GM10266 (cell line): Measurements from ENCODE around the gene GEMIN5.
A peak's percentile ranks its signal among the peaks of the same experiment; 100 is the strongest.

Experiments
- DNase-seq: peaks from one replicate; pipeline ENCODE4 v3.0.0; 2012; ENCODE audit errors: extremely low spot score
- TF ChIP-seq, protein P1 (sequence below): IDR thresholded peaks from 2 replicates; pipeline ENCODE4 v1.5.1; 2012; ENCODE audit warnings: mild to moderate bottlenecking, low read depth; ENCODE audit not compliant: control insufficient read depth, insufficient read depth; ENCODE audit errors: missing control alignments

GEMIN5 gene

DNA sequence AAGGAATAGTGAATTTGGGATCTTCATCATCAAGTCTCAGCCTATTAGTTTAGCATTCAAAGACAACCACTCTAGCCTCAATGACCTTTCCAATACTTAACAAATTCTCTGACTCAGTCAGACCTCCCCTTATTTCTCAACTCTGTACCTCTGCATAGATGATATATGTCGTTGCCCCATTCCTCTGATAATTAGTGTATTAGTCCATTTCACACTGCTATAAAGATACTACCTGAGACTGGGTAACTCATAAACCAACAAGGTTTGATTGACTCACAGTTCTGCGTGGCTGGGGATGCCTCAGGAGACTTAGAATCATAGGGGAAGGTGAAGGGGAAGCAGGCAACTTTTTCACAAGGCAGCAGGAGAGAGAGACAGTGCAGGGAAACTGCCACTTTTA, 11.8 kb upstream of the GEMIN5 start:
- no peak for DNase-seq
- TF ChIP-seq, protein P1, sequence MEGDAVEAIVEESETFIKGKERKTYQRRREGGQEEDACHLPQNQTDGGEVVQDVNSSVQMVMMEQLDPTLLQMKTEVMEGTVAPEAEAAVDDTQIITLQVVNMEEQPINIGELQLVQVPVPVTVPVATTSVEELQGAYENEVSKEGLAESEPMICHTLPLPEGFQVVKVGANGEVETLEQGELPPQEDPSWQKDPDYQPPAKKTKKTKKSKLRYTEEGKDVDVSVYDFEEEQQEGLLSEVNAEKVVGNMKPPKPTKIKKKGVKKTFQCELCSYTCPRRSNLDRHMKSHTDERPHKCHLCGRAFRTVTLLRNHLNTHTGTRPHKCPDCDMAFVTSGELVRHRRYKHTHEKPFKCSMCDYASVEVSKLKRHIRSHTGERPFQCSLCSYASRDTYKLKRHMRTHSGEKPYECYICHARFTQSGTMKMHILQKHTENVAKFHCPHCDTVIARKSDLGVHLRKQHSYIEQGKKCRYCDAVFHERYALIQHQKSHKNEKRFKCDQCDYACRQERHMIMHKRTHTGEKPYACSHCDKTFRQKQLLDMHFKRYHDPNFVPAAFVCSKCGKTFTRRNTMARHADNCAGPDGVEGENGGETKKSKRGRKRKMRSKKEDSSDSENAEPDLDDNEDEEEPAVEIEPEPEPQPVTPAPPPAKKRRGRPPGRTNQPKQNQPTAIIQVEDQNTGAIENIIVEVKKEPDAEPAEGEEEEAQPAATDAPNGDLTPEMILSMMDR: no peak

DNA sequence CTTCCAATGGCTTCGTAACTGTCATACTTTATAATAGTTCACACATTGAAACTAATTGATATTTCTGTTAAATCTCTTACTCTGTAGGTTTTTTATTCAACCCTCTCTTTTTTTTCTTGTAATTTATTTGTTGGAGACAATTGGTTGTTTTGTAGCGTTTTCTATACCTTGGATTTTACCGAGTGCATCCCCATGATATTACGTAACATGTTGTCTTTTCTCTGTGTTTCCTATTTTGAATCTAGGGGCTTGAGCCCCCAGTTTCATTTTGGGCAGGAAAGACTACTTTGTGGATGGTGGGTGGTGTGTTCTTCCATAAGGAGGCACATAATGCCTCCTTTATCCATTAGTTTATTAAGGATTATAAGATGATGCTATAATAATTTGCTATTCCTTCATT, 10.3 kb upstream of the GEMIN5 start:
- no peak for DNase-seq
- TF ChIP-seq, protein P1: no peak

DNA sequence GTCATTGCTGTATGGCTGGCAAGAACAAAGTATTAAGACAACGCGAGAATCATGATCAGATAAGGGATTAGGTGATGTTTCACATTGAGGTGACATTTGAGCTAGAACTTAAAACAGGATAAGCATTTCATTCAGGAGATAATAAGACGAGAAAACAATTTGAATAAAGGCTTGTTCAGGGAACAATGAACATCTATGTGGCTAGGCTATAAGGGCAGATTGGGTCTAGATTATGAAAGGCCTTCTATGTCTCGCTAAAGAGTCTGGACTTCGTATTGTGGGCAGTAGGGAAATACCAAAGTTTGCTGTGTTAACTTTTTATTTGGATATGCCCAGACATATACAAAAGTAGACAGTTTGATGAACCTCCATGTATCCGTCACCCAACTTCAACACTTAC, 9.8 kb upstream of the GEMIN5 start:
- TF ChIP-seq, protein P1: no peak
- no peak for DNase-seq

DNA sequence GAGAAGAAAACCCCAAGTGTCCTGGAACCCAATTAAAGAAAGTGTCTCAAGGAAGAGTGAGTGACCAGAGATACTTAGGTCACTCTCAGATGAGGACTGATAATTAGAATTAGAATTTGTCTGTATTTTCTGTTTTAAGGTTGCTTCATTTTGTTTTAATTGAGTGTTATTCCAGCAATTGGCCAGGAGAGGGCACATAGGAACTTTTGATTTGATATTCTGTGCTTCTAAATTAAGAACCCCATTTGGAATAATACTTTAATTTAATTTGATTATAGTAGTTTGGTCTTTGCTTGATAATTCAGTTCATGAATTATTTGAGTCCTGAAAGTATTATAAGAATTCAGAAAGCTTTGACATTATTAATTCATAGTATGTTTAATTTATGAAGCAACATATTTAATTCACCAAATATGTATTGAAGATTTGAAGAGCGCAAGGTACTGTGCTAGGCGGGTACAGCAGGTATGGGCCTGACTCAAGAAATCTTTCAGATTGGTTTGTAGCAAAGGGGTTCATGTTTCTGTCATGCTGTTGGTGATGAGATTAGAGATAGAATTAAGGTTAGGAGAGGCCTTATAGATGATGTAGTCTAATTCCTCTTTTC, 7.8 kb upstream of the GEMIN5 start:
- DNase-seq: no peak
- TF ChIP-seq, protein P1: peak; percentile 42

DNA sequence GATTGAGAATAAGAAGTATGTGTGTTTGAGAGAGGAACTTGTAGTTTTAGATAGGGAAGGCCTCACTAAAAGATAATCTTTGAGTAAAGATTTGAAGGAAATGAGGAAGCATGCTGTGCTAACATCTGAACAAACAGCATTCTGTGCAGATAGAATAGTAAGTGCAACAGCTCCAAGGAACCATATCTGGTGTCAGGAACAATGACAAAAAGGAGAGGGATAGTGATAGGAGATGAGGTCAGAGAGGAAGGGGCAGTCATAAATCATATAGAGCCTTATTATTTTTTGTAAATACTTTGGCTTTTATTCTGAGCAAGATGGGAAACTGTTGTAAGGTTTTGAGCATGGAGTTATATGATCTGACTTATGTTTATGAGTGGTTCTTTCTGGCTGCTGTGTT, 6.7 kb upstream of the GEMIN5 start:
- TF ChIP-seq, protein P1: no peak
- DNase-seq: no peak

DNA sequence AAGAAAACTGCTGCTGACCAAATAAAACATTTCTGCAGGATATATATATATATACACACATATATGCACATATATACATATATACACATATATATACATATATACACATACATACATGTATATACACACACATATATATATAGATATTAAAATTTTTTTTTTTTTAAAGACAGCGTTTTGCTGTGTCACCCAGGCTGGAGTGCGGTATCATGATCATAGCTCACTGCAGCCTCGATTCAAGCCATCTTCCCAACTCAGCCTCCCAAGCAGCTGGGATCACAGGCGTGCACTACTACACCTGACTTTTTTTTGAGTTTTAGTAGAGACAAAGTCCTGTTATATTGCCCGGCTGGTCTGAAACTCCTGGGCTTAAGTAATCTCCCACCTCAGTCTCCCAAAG, 5.5 kb upstream of the GEMIN5 start:
- DNase-seq: no peak
- TF ChIP-seq, protein P1: no peak

GRCh38 chr5:154940772-154941620, 3.0 kb upstream of the GEMIN5 start, which contains the start of gene MRPL22:
MRPL22 (plus strand) TSS chr5:154941073; CDS start chr5:154941111, 38 bp downstream.
- DNase-seq: peak; percentile 93
- TF ChIP-seq, protein P1: no peak
